Measurements from ENCODE around the gene EFCAB13. TPM values are rescaled to one million over a fixed set of nuclear protein-coding genes. Genes with fewer than 3 reads are reported as not detected.

Gene EFCAB13
- total RNA-seq, 1 experiment from 2014 or later, result 5.1 TPM

DNA sequence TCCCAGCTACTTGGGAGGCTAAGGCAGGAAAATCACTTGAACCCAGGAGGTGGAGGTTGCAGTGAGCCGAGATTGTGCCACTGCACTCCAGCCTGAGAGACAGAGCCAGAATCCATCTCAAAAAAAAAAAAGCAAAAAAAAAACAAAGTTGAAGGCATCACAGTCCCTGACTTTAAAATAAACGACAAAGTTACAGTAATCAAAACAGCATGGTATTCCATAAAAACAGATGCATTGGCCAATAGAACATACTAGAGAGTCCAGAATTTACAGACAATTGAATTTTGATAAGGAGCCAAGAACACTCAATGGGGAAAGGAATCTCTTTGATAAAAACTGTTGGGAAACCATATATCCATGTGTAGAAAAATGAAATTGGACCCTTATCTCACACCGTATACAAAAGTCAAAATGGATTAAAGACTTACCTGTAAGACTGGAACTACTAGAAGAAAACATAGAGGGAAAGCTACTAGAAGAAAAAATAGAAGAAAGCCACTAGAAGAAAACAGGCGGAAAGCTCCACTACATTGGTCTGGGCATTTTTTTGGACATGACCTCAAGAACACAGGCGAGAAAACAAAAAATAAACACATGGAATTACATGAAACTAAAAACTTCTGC is 2.8 kb upstream of the EFCAB13 start:
- intact Hi-C loops (cut with micrococcal nuclease; ENCODE audit: unreplicated experiment), result no loop called here
- Histone ChIP-seq H3K27me3 (replicated peaks; ENCODE audit: control insufficient read depth, insufficient read depth, low read length) (no peaks in the 10 kb centered on the region), H3K4me3 (ENCODE audit: low read depth, low read length) (no peak overlapping the region), H3K36me3 (ENCODE audit: control insufficient read depth, insufficient read depth, low read length) (no peaks in the 10 kb centered on the region), H3K9me3 (no peaks in the 10 kb centered on the region), H3K4me1 (peaks cover 8% of the 10 kb centered on the region; the same call in 1 of the 2 replicates)
- no peaks in the 10 kb centered on the region for H3K27me3 Mint-ChIP-seq (ENCODE audit: insufficient read depth, unreplicated experiment)
- CTCF ChIA-PET, result no interaction called here
- H3K9me3 Mint-ChIP-seq (ENCODE audit: unreplicated experiment), result no peaks in the 10 kb centered on the region
- POLR2A ChIA-PET, result no interaction called here
- H3K36me3 Mint-ChIP-seq (ENCODE audit: insufficient read depth, unreplicated experiment), result peaks cover 19% of the 10 kb centered on the region
- TF ChIP-seq CTCF (IDR thresholded peaks at IDR 0.05; ENCODE audit: insufficient read depth in 1 of 2, low read depth in 1 of 2, low read length in 1 of 2, severe bottlenecking in 1 of 2, unreplicated experiment in 1 of 2), result no peak
- no peak for DNase-seq
- BruUV-seq (replicated peaks), result no TSS peak
- H3K4me3 Mint-ChIP-seq (ENCODE audit: unreplicated experiment), result no peak overlapping the region
- no peak overlapping the region for H3K27ac Mint-ChIP-seq (ENCODE audit: unreplicated experiment)
- H3K4me1 Mint-ChIP-seq (ENCODE audit: low read depth, unreplicated experiment), result peaks cover 15% of the 10 kb centered on the region

- POLR2A ChIA-PET, result interaction anchor here (0.6 to 2.1 kb wide), 7 partner anchors 81 to 323 kb away, joined by 3 to 6 read pairs (median 3); partner anchors contain the start of gene CDC27
- no peaks in the 10 kb centered on the region for H3K36me3 ChIP-seq (ENCODE audit: control insufficient read depth, insufficient read depth, low read length)
- H3K9me3 ChIP-seq, result no peaks in the 10 kb centered on the region
- Mint-ChIP-seq H3K4me3 (ENCODE audit: unreplicated experiment) (peak overlapping the region; percentile 100), H3K27me3 (ENCODE audit: insufficient read depth, unreplicated experiment) (no peaks in the 10 kb centered on the region), H3K4me1 (ENCODE audit: low read depth, unreplicated experiment) (peaks cover 28% of the 10 kb centered on the region), H3K36me3 (ENCODE audit: insufficient read depth, unreplicated experiment) (peaks cover 19% of the 10 kb centered on the region), H3K9me3 (ENCODE audit: unreplicated experiment) (no peaks in the 10 kb centered on the region), H3K27ac (ENCODE audit: unreplicated experiment) (peak overlapping the region; percentile 100)
- BruUV-seq (replicated peaks), result TSS peak; percentile 90
- peak overlapping the region; percentile 50 for H3K4me3 ChIP-seq (ENCODE audit: low read depth, low read length)
- CTCF ChIA-PET, result interaction anchor here (0.7 to 1.0 kb wide), 3 partner anchors 9 to 76 kb away, joined by 3 to 6 read pairs (median 3); no protein-coding TSS in a partner anchor
- peak; percentile 72 to 78 for DNase-seq
- no peaks in the 10 kb centered on the region for H3K27me3 ChIP-seq (replicated peaks; ENCODE audit: control insufficient read depth, insufficient read depth, low read length)
- TF ChIP-seq CTCF (IDR thresholded peaks at IDR 0.05; ENCODE audit: insufficient read depth in 1 of 2, low read depth in 1 of 2, low read length in 1 of 2, severe bottlenecking in 1 of 2, unreplicated experiment in 1 of 2), result no peak
- intact Hi-C loops (cut with micrococcal nuclease; ENCODE audit: unreplicated experiment), result no loop called here
- peaks cover 13% of the 10 kb centered on the region for H3K4me1 ChIP-seq
These were observed 667 bp downstream of the EFCAB13 start for GRCh38 chr17:47324224-47325020.

GRCh38 chr17:47325176-47325575 is 1.4 kb downstream of the EFCAB13 start:
- Histone ChIP-seq H3K9me3 (no peaks in the 10 kb centered on the region), H3K4me1 (peaks cover 17% of the 10 kb centered on the region), H3K4me3 (ENCODE audit: low read depth, low read length) (peak overlapping the region; percentile 50; the same call in 1 of the 2 replicates), H3K27me3 (replicated peaks; ENCODE audit: control insufficient read depth, insufficient read depth, low read length) (no peaks in the 10 kb centered on the region), H3K36me3 (ENCODE audit: control insufficient read depth, insufficient read depth, low read length) (no peaks in the 10 kb centered on the region)
- H3K4me1 Mint-ChIP-seq (ENCODE audit: low read depth, unreplicated experiment), result peaks cover 35% of the 10 kb centered on the region
- ChIA-PET POLR2A (interaction anchor here (0.6 kb wide), 1 partner anchor 189 kb away, joined by 5 read pairs; no protein-coding TSS in a partner anchor), CTCF (no interaction called here)
- DNase-seq, result no peak
- peak overlapping the region; percentile 100 for H3K4me3 Mint-ChIP-seq (ENCODE audit: unreplicated experiment)
- H3K36me3 Mint-ChIP-seq (ENCODE audit: insufficient read depth, unreplicated experiment), result peaks cover 19% of the 10 kb centered on the region
- intact Hi-C loops (cut with micrococcal nuclease; ENCODE audit: unreplicated experiment), result no loop called here
- peak overlapping the region; percentile 100 for H3K27ac Mint-ChIP-seq (ENCODE audit: unreplicated experiment)
- BruUV-seq (replicated peaks), result no TSS peak
- H3K9me3 Mint-ChIP-seq (ENCODE audit: unreplicated experiment), result no peaks in the 10 kb centered on the region
- no peaks in the 10 kb centered on the region for H3K27me3 Mint-ChIP-seq (ENCODE audit: insufficient read depth, unreplicated experiment)
- TF ChIP-seq CTCF (IDR thresholded peaks at IDR 0.05; ENCODE audit: insufficient read depth in 1 of 2, low read depth in 1 of 2, low read length in 1 of 2, severe bottlenecking in 1 of 2, unreplicated experiment in 1 of 2), result no peak

All from Caco-2 (cell line).